Measurements from ENCODE around the gene C1orf167. TPM values are rescaled to one million over a fixed set of nuclear protein-coding genes. Genes with fewer than 3 reads are reported as not detected.

Gene C1orf167
- total and polyA plus RNA-seq, 2 experiments from 2014 or later, result 0.44 to 1.4 TPM

DNA sequence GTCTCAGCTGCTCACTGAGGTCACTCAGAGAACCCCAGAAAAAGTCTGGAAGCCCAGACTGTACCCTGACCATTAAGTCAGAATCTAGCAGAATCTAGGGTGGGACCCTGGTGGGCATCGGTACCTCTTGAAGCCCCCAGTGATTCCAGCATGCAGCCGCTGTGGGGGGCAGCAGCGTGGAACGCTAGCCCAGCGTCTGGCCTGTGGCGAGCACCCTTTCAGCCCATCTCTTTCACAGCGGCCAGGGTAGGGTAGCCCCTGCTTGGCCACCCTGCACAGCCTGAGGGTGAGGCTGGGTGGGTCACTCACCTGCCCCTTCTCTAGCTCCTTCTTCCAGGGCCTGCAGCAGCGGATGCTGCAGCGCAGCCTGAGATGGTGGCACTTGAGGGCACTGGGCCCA lies 16.3 kb downstream of the C1orf167 start:
- Histone ChIP-seq H3K9me3 (ENCODE audit: low read depth) (no peaks in the 10 kb centered on the region), H3K27ac (no peak overlapping the region), H3K4me1 (ENCODE audit: low read depth) (no peaks in the 10 kb centered on the region), H3K27me3 (no peaks in the 10 kb centered on the region), H3K4me3 (no peak overlapping the region), H3K36me3 (no peaks in the 10 kb centered on the region)
- no peak for DNase-seq (ENCODE audit: low read depth in 1 of 2, low spot score in 1 of 2)
- TF ChIP-seq, protein P1, sequence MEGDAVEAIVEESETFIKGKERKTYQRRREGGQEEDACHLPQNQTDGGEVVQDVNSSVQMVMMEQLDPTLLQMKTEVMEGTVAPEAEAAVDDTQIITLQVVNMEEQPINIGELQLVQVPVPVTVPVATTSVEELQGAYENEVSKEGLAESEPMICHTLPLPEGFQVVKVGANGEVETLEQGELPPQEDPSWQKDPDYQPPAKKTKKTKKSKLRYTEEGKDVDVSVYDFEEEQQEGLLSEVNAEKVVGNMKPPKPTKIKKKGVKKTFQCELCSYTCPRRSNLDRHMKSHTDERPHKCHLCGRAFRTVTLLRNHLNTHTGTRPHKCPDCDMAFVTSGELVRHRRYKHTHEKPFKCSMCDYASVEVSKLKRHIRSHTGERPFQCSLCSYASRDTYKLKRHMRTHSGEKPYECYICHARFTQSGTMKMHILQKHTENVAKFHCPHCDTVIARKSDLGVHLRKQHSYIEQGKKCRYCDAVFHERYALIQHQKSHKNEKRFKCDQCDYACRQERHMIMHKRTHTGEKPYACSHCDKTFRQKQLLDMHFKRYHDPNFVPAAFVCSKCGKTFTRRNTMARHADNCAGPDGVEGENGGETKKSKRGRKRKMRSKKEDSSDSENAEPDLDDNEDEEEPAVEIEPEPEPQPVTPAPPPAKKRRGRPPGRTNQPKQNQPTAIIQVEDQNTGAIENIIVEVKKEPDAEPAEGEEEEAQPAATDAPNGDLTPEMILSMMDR (IDR thresholded peaks at IDR 0.05; ENCODE audit: low read depth, low read length), result no peak

DNA sequence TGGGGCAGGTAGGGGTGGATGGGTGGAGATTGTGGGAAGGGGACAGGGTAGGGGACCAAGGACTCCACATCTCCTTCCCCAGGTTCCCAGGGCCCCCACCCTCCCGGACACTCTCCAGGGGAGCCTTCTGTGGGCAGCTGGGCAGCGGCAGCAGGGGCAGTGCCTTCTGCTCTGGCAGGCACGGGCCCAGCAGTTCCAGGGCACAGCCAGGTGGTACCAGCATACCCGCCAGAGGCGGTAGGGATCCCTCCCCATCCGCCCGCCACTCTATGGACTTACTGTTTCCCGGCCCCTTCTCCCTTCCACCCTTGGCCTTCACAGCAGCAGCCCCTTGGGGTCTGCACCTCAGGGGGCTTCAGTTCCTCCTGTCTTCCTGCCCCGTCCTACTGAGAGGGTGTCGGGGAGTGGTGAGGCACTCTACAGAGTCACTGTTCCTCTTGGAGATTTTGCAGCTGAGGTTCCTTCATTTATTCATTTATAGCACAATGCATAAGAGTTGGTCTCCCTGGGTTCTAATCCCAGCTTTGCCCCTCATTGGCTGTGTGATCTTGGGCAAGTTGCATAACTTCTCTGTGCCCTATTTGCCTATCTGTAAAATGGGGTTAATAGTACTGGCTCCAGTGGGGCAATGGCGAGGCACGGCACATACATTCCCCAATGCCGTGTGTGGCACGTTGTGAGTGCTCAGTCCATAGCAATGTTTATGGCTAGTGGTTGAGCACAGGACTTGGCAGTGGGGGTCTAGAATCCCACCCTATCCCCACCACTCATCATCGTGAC lies 17.0 kb downstream of the C1orf167 start:
- H3K36me3 ChIP-seq, result no peaks in the 10 kb centered on the region
- H3K27ac ChIP-seq, result no peak overlapping the region
- TF ChIP-seq, protein P1 (IDR thresholded peaks at IDR 0.05; ENCODE audit: low read depth, low read length), result no peak
- H3K27me3 ChIP-seq, result no peaks in the 10 kb centered on the region
- DNase-seq (ENCODE audit: low read depth in 1 of 2, low spot score in 1 of 2), result no peak
- H3K4me3 ChIP-seq, result no peak overlapping the region
- H3K9me3 ChIP-seq (ENCODE audit: low read depth), result no peaks in the 10 kb centered on the region
- peaks cover under 1% of the 10 kb centered on the region for H3K4me1 ChIP-seq (ENCODE audit: low read depth)

- DNase-seq (ENCODE audit: low read depth in 1 of 2, low spot score in 1 of 2), result no peak
- TF ChIP-seq, protein P1 (IDR thresholded peaks at IDR 0.05; ENCODE audit: low read depth, low read length), result no peak
- H3K9me3 ChIP-seq (ENCODE audit: low read depth), result no peaks in the 10 kb centered on the region
- H3K27ac ChIP-seq, result no peak overlapping the region
- no peak overlapping the region for H3K4me3 ChIP-seq
- H3K27me3 ChIP-seq, result no peaks in the 10 kb centered on the region
- H3K4me1 ChIP-seq (ENCODE audit: low read depth), result peaks cover 9% of the 10 kb centered on the region
- no peaks in the 10 kb centered on the region for H3K36me3 ChIP-seq
These were observed 17.9 kb downstream of the C1orf167 start for GRCh38 chr1:11779715-11780379.

GRCh38 chr1:11780380-11781147 lies 18.6 kb downstream of the C1orf167 start:
- H3K27me3 ChIP-seq, result no peaks in the 10 kb centered on the region
- H3K4me1 ChIP-seq (ENCODE audit: low read depth), result peaks cover 11% of the 10 kb centered on the region
- H3K9me3 ChIP-seq (ENCODE audit: low read depth), result no peaks in the 10 kb centered on the region
- TF ChIP-seq, protein P1 (IDR thresholded peaks at IDR 0.05; ENCODE audit: low read depth, low read length), result no peak
- no peaks in the 10 kb centered on the region for H3K36me3 ChIP-seq
- no peak overlapping the region for H3K27ac ChIP-seq
- DNase-seq (ENCODE audit: low read depth in 1 of 2, low spot score in 1 of 2), result no peak
- H3K4me3 ChIP-seq, result no peak overlapping the region

DNA sequence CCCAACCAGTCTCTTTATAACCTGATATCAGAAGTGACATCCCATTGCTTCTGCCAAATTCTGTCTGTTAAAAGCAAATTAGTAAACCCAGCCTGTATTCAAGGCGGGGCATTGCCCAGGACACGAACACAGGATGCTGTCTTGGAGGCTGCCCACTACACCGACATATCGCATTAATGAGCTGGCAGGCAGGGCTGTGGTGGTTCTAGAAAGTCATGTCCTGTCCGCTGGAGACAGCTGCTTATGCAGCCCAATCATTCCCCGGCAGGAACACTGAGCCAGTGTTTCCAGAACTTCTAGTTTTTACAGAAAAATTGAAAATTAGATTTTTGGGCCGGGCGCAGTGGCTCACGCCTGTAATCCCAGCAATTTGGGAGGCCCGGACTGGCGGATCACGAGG lies 19.3 kb downstream of the C1orf167 start:
- Histone ChIP-seq H3K27ac (no peak overlapping the region), H3K4me1 (ENCODE audit: low read depth) (peaks cover 14% of the 10 kb centered on the region), H3K36me3 (no peaks in the 10 kb centered on the region), H3K27me3 (no peaks in the 10 kb centered on the region), H3K9me3 (ENCODE audit: low read depth) (no peaks in the 10 kb centered on the region), H3K4me3 (no peak overlapping the region)
- no peak for DNase-seq (ENCODE audit: low read depth in 1 of 2, low spot score in 1 of 2)
- TF ChIP-seq, protein P1 (IDR thresholded peaks at IDR 0.05; ENCODE audit: low read depth, low read length), result no peak

All from cardiac muscle cell (in vitro differentiated cells and primary cell).